ENCODE results near the gene XRN2. TPM values are rescaled to one million over a fixed set of nuclear protein-coding genes. Genes with fewer than 3 reads are reported as not detected.

Gene XRN2
- polyA plus RNA-seq, 2 of the 4 experiments (the other 2 are of a cell fraction), result 125 to 192 TPM

- no peak overlapping the region for H3K4me3 ChIP-seq
- H3K4me1 ChIP-seq, result 0 out of 3 replicates have a peak, but pooled peaks cover 3% of the 10 kb centered on the region
- no peaks in the 10 kb centered on the region for H3K9me3 ChIP-seq
- WGBS (ENCODE audit: missing lambda C conversion rate), result 38% methylated on average over 2 of the region's 2 CpGs
- H3K27ac ChIP-seq, result no peak overlapping the region
- no peak for TF ChIP-seq HOXA7 (CRISPR knock-in tag; IDR thresholded peaks at IDR 0.05)
- no peak for TF ChIP-seq CHD4 (IDR thresholded peaks at IDR 0.05; ENCODE audit: borderline replicate concordance)
- no peak for TF ChIP-seq HDAC2 (IDR thresholded peaks at IDR 0.05)
- TF ChIP-seq CTCF (IDR thresholded peaks at IDR 0.05), result no peak
- peak in 1 of 2 experiments; percentile 4 for DNase-seq (ENCODE audit: low read depth in 1 of 2, low spot score in 1 of 2)
- peak; percentile 28 to 60; a peak in 4 of 6 replicates for ATAC-seq
- FAIRE-seq, result no peak
- no peak overlapping the region for H3K4me2 ChIP-seq
- ChIA-PET POLR2A (no interaction called here), CTCF (no interaction called here)
These were observed 130.3 kb downstream of the XRN2 start for GRCh38 chr20:21433329-21433890.

- ChIA-PET POLR2A (no interaction called here), CTCF (no interaction called here)
- Histone ChIP-seq H3K4me2 (no peak overlapping the region), H3K27ac (no peak overlapping the region), H3K9me3 (no peaks in the 10 kb centered on the region), H3K4me1 (0 out of 3 replicates have a peak, but pooled peaks cover 3% of the 10 kb centered on the region), H3K4me3 (no peak overlapping the region)
- 44% methylated on average over 3 of the region's 3 CpGs for WGBS (ENCODE audit: missing lambda C conversion rate)
- TF ChIP-seq BHLHE40 (IDR thresholded peaks at IDR 0.05; ENCODE audit: low read depth, low read length), result no peak
- no peak for DNase-seq (ENCODE audit: low read depth in 1 of 2, low spot score in 1 of 2)
- no peak for FAIRE-seq
- ATAC-seq, result no peak
These were observed 132.4 kb downstream of the XRN2 start for GRCh38 chr20:21435576-21435975.

- ATAC-seq (peak; percentile 36 to 60; a peak in 4 of 6 replicates), DNase-seq (ENCODE audit: low read depth in 1 of 2, low spot score in 1 of 2) (peak; percentile 17 to 25), FAIRE-seq (no peak)
- CTCF ChIA-PET, result no interaction called here
- 8% methylated on average over 4 of the region's 4 CpGs for WGBS (ENCODE audit: missing lambda C conversion rate)
- no peak for TF ChIP-seq MAFK (IDR thresholded peaks at IDR 0.05; ENCODE audit: partially characterized antibody)
- no peak for TF ChIP-seq KDM5A (IDR thresholded peaks at IDR 0.05)
- TF ChIP-seq NFE2L2 (conservative IDR thresholded peaks at IDR 0.05; ENCODE audit: low read length), result no peak
- no peak for TF ChIP-seq NR3C1 (IDR thresholded peaks at IDR 0.05)
- Histone ChIP-seq H3K4me1 (0 out of 3 replicates have a peak, but pooled peaks cover 3% of the 10 kb centered on the region), H3K9me3 (no peaks in the 10 kb centered on the region), H3K4me3 (no peak overlapping the region), H3K4me2 (no peak overlapping the region), H3K27ac (no peak overlapping the region)
- POLR2A ChIA-PET, result no interaction called here
These were observed 133.1 kb downstream of the XRN2 start for GRCh38 chr20:21436205-21436604.

- no peak overlapping the region for H3K4me3 ChIP-seq
- no peaks in the 10 kb centered on the region for H3K9me3 ChIP-seq
- WGBS (ENCODE audit: missing lambda C conversion rate), result 54% methylated on average over 1 of the region's 1 CpG
- peak; percentile 22 for TF ChIP-seq MAFK (IDR thresholded peaks at IDR 0.05; ENCODE audit: partially characterized antibody)
- TF ChIP-seq HEYL (CRISPR knock-in tag; IDR thresholded peaks at IDR 0.05), result no peak
- 0 out of 3 replicates have a peak, but pooled peaks cover 3% of the 10 kb centered on the region for H3K4me1 ChIP-seq
- POLR2A ChIA-PET, result no interaction called here
- DNase-seq (ENCODE audit: low read depth in 1 of 2, low spot score in 1 of 2) (no peak), FAIRE-seq (peak; percentile 54), ATAC-seq (no peak)
- no peak overlapping the region for H3K4me2 ChIP-seq
- H3K27ac ChIP-seq, result no peak overlapping the region
- CTCF ChIA-PET, result no interaction called here
These were observed 134.1 kb downstream of the XRN2 start for GRCh38 chr20:21437248-21437647.

- POLR2A ChIA-PET, result no interaction called here
- peak; percentile 67 for FAIRE-seq
- no peak overlapping the region for H3K27ac ChIP-seq
- CTCF ChIA-PET, result interaction anchor here (1.7 to 1.9 kb wide), 2 partner anchors 67 to 202 kb away, joined by 5 to 7 read pairs; no protein-coding TSS in a partner anchor
- no peaks in the 10 kb centered on the region for H3K9me3 ChIP-seq
- DNase-seq (ENCODE audit: low read depth in 1 of 2, low spot score in 1 of 2), result no peak
- TF ChIP-seq MYC (IDR thresholded peaks at IDR 0.05; ENCODE audit: borderline replicate concordance, low read length) (no peak), PHF8 (IDR thresholded peaks at IDR 0.05; ENCODE audit: borderline replicate concordance, low read depth) (no peak), MAX (IDR thresholded peaks at IDR 0.05) (no peak), REST (IDR thresholded peaks at IDR 0.05) (no peak), HOXB5 (CRISPR knock-in tag; IDR thresholded peaks at IDR 0.05) (no peak), EHMT2 (IDR thresholded peaks at IDR 0.05; ENCODE audit: low read depth) (no peak), NR3C1 (IDR thresholded peaks at IDR 0.05) (no peak)
- H3K4me2 ChIP-seq, result no peak overlapping the region
- no peak overlapping the region for H3K4me3 ChIP-seq
- ATAC-seq, result no peak
- H3K4me1 ChIP-seq, result 0 out of 3 replicates have a peak, but pooled peaks cover 3% of the 10 kb centered on the region
- 49% methylated on average over 2 of the region's 2 CpGs for WGBS (ENCODE audit: missing lambda C conversion rate)
These were observed 134.7 kb downstream of the XRN2 start for GRCh38 chr20:21437816-21438215.

Data from A549 (cell line).